Stimulated activated CD8-positive, alpha-beta memory T cell treated with anti-CD3 and anti-CD28 coated beads, Interleukin-4, amount 100 ng/mL, for 4 hours (primary cell): ENCODE measurements around the gene SLC28A3.

Source experiments
- DNase-seq, 2 donors: peaks; one replicate each; pipeline ENCODE4 v3.0.0-alpha.2; 2020; ENCODE audit warnings: low read depth in 2 of 2, low spot score in 1 of 2

Gene SLC28A3

GRCh38 chr9:84254972-84255371, 85.6 kb downstream of the SLC28A3 start:
- DNase-seq = no peak

- DNase-seq = no peak
Measured at GRCh38 chr9:84251921-84252320, 88.6 kb downstream of the SLC28A3 start.

- DNase-seq = no peak
Measured at GRCh38 chr9:84241817-84242373, 98.7 kb downstream of the SLC28A3 start.

GRCh38 chr9:84239343-84239742, 101.2 kb downstream of the SLC28A3 start:
- DNase-seq = no peak

- DNase-seq = no peak
Measured at GRCh38 chr9:84238652-84239051, 101.9 kb downstream of the SLC28A3 start.

- no peak for DNase-seq
Measured at GRCh38 chr9:84235511-84235910, 105.0 kb downstream of the SLC28A3 start.

- no peak for DNase-seq
Measured at GRCh38 chr9:84230355-84231145, 110.0 kb downstream of the SLC28A3 start.

GRCh38 chr9:84229191-84229590, 111.4 kb downstream of the SLC28A3 start:
- no peak for DNase-seq

- no peak for DNase-seq
Measured at GRCh38 chr9:84228130-84228720, 112.3 kb downstream of the SLC28A3 start.

GRCh38 chr9:84226126-84226525, 114.4 kb downstream of the SLC28A3 start:
- no peak for DNase-seq
